Tibial artery (tissue), 4 donors: ENCODE measurements around the gene SUMO3.

Source experiments
- DNase-seq, 2 donors: peaks; one replicate each; pipeline ENCODE4 v3.0.0-alpha.2; 2019
- H3K27ac ChIP-seq, 2 donors: fragments of 200-600 bp; sonication (generic) in 1 of 2; 1 replicate in 1 of 2; 2 replicates in 1 of 2; pipeline ENCODE4 v1.5.1; 2018 to 2019; ENCODE audit warnings: mild to moderate bottlenecking in 1 of 2
- H3K27me3 ChIP-seq, 2 donors: fragments of 200-600 bp; sonication (generic) in 1 of 2; one replicate each; pipeline versions ENCODE4 v1.5.1 to v1.6.0; 2016 to 2019
- H3K36me3 ChIP-seq, 3 donors: fragments of 200-600 bp; sonication (generic) in 2 of 3; one replicate each; pipeline ENCODE4 v1.5.1; 2016 to 2019; ENCODE audit warnings: mild to moderate bottlenecking in 2 of 3
- H3K4me1 ChIP-seq, 4 donors: fragments of 200-600 bp; sonication (generic) in 2 of 4; 1 replicate in 3 of 4; 2 replicates in 1 of 4; pipeline ENCODE4 v1.5.1; 2016 to 2019
- H3K4me3 ChIP-seq, 2 donors: fragments of 200-600 bp; sonication (generic) in 1 of 2; 1 replicate in 1 of 2; 2 replicates in 1 of 2; pipeline ENCODE4 v1.5.1; 2018 to 2019; ENCODE audit warnings: mild to moderate bottlenecking in 2 of 2
- H3K9me3 ChIP-seq, 3 donors: fragments of 200-600 bp; sonication (generic) in 1 of 3; one replicate each; pipeline ENCODE4 v1.5.1; 2016 to 2019
- CTCF ChIP-seq, 2 experiments: fragments of 200-600 bp in 1 of 2; fragments of 450-650 bp in 1 of 2; IDR thresholded peaks; one replicate each; pipeline ENCODE4 v1.5.1; 2017 to 2019; ENCODE audit warnings: antibody characterized with exemption in 2 of 2, mild to moderate bottlenecking in 1 of 2, moderate library complexity in 1 of 2
- intact Hi-C: fragments of 100-400 bp; cut with DNase I; formaldehyde crosslinking; loops from one replicate; pipeline ENCODE4 v1.15.0; 2023; ENCODE audit warnings: low total_unique reads

The SUMO3 gene

GRCh38 chr21:44758781-44759627 is 58.9 kb downstream of the SUMO3 start:
- DNase-seq = peak; percentile 10 to 51
- intact Hi-C loops = no loop called here
- TF ChIP-seq CTCF (IDR thresholded peaks at IDR 0.05) = no peak
- H3K27ac ChIP-seq = no peak overlapping the region
- no peak overlapping the region for H3K4me3 ChIP-seq
- H3K27me3 ChIP-seq = no peaks in the 10 kb centered on the region
- no peaks in the 10 kb centered on the region for H3K9me3 ChIP-seq
- H3K36me3 ChIP-seq = no peaks in the 10 kb centered on the region
- H3K4me1 ChIP-seq = no peaks in the 10 kb centered on the region

GRCh38 chr21:44758141-44758561 is 59.7 kb downstream of the SUMO3 start:
- Histone ChIP-seq H3K27me3 (peaks cover 0 to 2% of the 10 kb centered on the region in 2 donors), H3K36me3 (no peaks in the 10 kb centered on the region), H3K27ac (no peak overlapping the region), H3K9me3 (no peaks in the 10 kb centered on the region), H3K4me3 (no peak overlapping the region), H3K4me1 (peaks cover 0 to 4% (median 0%) of the 10 kb centered on the region in 4 donors)
- no peak for TF ChIP-seq CTCF (IDR thresholded peaks at IDR 0.05)
- intact Hi-C loops = no loop called here
- peak; percentile 3 to 50 for DNase-seq

DNA sequence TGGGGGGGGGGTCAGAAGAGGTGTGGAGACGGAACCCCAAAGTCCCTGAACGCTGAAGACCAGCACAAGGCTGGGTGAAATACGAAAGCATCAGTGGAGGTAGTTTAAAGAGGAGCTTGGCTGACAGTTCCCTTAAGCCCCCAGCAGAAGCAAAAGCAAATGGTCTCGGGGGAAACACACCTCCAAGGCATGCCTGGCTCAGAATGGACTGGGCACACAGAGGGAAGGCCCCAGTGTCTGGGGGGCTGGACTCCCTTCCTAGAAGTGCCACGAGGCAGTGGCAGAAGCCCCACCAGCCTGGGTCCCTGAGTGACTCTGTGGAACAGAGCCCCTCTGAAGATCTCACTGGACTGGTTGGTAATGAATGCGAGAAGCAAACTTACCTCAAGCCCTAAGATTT is 60.1 kb downstream of the SUMO3 start:
- Histone ChIP-seq H3K4me1 (peaks cover 0 to 6% (median 0%) of the 10 kb centered on the region in 4 donors), H3K36me3 (no peaks in the 10 kb centered on the region), H3K27ac (no peak overlapping the region), H3K4me3 (no peak overlapping the region), H3K9me3 (no peaks in the 10 kb centered on the region), H3K27me3 (peaks cover 0 to 3% of the 10 kb centered on the region in 2 donors)
- intact Hi-C loops = no loop called here
- DNase-seq = peak in 1 of 2 donors; percentile 23
- TF ChIP-seq CTCF (IDR thresholded peaks at IDR 0.05) = no peak

DNA sequence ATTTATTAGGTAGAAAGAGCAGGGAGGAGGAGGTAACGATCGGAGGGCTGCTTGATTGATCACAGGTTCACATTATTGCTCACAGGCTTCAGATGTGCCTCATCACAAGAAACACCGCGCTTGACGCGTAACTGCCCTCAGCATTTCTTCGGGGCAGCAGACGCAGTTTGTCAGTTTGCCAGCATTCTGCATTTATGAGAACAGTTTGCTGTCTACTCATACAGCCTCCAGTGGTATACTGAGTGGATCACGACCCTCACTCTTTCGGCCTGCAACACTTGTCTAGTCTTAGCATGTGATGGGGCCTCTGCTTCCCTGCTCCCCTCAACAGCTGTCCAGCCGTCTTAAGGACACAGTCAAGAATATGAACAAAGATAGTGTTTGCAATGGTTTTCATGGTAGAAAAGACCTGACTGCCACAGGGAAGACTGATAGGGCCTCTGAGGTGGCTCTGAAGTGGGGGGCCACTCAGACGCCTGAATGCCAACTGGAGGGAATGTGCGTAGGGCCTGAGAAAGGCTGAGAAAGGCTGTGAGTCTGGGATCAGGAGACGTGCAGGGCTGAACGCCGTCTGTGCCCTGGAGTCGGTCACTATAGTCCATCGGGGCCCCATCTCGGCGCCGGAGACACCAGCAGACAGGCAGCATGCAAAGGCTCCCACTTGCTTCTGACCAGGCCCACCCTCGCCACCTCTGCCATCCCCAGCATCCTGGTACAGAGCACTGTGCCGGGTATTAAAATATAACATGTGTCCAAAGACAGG is 61.3 kb downstream of the SUMO3 start:
- TF ChIP-seq CTCF (IDR thresholded peaks at IDR 0.05) = no peak
- H3K27me3 ChIP-seq = peaks cover 0 to 13% of the 10 kb centered on the region in 2 donors
- H3K36me3 ChIP-seq = no peaks in the 10 kb centered on the region
- H3K4me1 ChIP-seq = peaks cover 0 to 6% (median 0%) of the 10 kb centered on the region in 4 donors
- no peak overlapping the region for H3K27ac ChIP-seq
- intact Hi-C loops = no loop called here
- H3K4me3 ChIP-seq = no peak overlapping the region
- peak; percentile 3 to 37 for DNase-seq
- no peaks in the 10 kb centered on the region for H3K9me3 ChIP-seq
